Suprapubic skin (tissue), 3 donors: ENCODE measurements around the gene HSPE1.

Source experiments
- EP300 ChIP-seq: sonication (generic); formaldehyde crosslinking; IDR thresholded peaks from one replicate; pipeline ENCODE4 v1.6.1; 2017; ENCODE audit warnings: antibody characterized with exemption
- POLR2A ChIP-seq, 2 donors: fragments of 450-650 bp; IDR thresholded peaks; one replicate each; pipeline ENCODE4 v1.6.1; 2017; ENCODE audit warnings: antibody characterized with exemption in 2 of 2, mild to moderate bottlenecking in 2 of 2, moderate library complexity in 2 of 2
- TF ChIP-seq, protein P1 (sequence below), 2 donors: fragments of 200-600 bp in 1 of 2; fragments of 450-650 bp in 1 of 2; sonication (generic) in 1 of 2; IDR thresholded peaks; one replicate each; pipeline ENCODE4 v1.5.1; 2016 to 2019; ENCODE audit warnings: antibody characterized with exemption in 2 of 2, mild to moderate bottlenecking in 1 of 2, moderate library complexity in 1 of 2

DNA sequence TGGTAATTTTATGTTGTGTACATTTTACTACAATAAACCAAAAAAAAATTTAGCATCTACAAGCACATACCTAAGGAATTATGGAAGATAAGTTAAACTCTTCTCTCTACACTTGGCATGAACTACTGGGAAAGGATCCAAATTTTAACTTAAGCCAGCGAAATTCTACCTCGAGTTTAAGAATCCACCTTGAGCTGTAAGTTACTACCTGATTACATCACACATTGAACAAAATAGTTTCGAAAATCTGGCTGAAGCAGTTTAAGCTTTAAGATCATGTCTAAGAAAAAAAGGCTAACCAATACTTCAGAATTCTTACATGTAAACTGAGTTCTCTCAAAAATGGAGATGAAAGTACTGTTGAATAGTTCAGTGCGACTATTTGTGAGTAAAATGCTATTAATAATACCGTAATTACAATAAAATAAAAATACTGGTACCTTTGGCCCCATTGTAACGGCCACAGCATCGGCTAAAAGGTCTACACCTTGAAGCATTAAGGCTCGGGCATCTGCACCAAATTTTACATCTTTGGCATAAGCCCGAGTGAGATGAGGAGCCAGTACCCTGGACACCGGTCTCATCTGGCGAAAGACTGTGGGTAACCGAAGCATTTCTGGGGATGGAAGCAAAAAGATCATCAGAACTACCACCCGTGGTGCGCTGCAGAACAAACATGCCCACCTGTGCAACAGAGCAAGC is 1.8 kb upstream of the HSPE1 start:
- TF ChIP-seq, protein P1, sequence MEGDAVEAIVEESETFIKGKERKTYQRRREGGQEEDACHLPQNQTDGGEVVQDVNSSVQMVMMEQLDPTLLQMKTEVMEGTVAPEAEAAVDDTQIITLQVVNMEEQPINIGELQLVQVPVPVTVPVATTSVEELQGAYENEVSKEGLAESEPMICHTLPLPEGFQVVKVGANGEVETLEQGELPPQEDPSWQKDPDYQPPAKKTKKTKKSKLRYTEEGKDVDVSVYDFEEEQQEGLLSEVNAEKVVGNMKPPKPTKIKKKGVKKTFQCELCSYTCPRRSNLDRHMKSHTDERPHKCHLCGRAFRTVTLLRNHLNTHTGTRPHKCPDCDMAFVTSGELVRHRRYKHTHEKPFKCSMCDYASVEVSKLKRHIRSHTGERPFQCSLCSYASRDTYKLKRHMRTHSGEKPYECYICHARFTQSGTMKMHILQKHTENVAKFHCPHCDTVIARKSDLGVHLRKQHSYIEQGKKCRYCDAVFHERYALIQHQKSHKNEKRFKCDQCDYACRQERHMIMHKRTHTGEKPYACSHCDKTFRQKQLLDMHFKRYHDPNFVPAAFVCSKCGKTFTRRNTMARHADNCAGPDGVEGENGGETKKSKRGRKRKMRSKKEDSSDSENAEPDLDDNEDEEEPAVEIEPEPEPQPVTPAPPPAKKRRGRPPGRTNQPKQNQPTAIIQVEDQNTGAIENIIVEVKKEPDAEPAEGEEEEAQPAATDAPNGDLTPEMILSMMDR (IDR thresholded peaks at IDR 0.05), result no peak
- TF ChIP-seq POLR2A (IDR thresholded peaks at IDR 0.05), result no peak
- no peak for TF ChIP-seq EP300
